Pancreas (tissue), 10 donors: ENCODE results near the gene CCNJL. TPM values are rescaled to one million over a fixed set of nuclear protein-coding genes. Genes with fewer than 3 reads are reported as not detected.

ENCODE experiments used
- ATAC-seq, 4 donors: fragments of 200-7000 bp; cut with Tn5 transposase; one replicate each; pipeline versions ENCODE4 v1.8.0 to v1.9.1; 2020; ENCODE audit warnings: mild to moderate bottlenecking in 4 of 4, moderate library complexity in 4 of 4
- DNase-seq, 6 donors: peaks; one replicate each; pipeline ENCODE4 v3.0.0-alpha.2; 2020
- FAIRE-seq: peaks from 2 replicates; lab custom pipeline; 2012; peaks lifted over from hg19 to GRCh38; lab: Jason Lieb, UNC
- H3K27ac ChIP-seq, 4 donors: fragments of 200-600 bp; sonication (generic); 1 replicate in 3 of 4; 2 replicates in 1 of 4; pipeline versions ENCODE4 v1.5.0 to v1.8.0; 2020
- H3K27me3 ChIP-seq, 4 donors: fragments of 200-600 bp; one replicate each; pipeline ENCODE4 v1.8.0; 2021
- H3K36me3 ChIP-seq, 3 donors: fragments of 200-600 bp; sonication (generic) in 1 of 3; one replicate each; pipeline versions ENCODE4 v1.5.0 to v1.8.0; 2020 to 2021
- H3K4me1 ChIP-seq, 3 donors: fragments of 200-600 bp; one replicate each; pipeline ENCODE4 v1.8.0; 2021
- H3K4me3 ChIP-seq, 4 donors: fragments of 200-600 bp; sonication (generic) in 2 of 4; one replicate each; pipeline versions ENCODE4 v1.5.0 to v1.8.0; 2020 to 2021
- H3K9me3 ChIP-seq, 4 donors: fragments of 200-600 bp; one replicate each; pipeline ENCODE4 v1.8.0; 2021
- CTCF ChIP-seq, 4 donors: fragments of 200-600 bp; sonication (generic) in 3 of 4; IDR thresholded peaks; one replicate each; pipeline versions ENCODE4 v1.5.0 to v1.8.0; 2021; ENCODE audit warnings: antibody characterized with exemption in 4 of 4
- WGBS, 2 donors: extraction: QIAGEN DNeasy Blood & Tissue Kit; methylation state at CpG; one replicate each; pipeline ENCODE4 v1.1.7; 2013; 5-methylcytosine and 5-hydroxymethylcytosine counted together
- intact Hi-C, 3 donors: fragments of 100-400 bp; cut with DNase I; formaldehyde crosslinking; loops; one replicate each; pipeline versions ENCODE4 v1.11.1 to v1.14.2; 2022
- polyA plus RNA-seq, 2 donors: library from polyadenylated mRNA; stranded (reverse); fragments of 200-250 nt; gene quantifications; one replicate each; pipeline ENCODE4 v1.2.3, GENCODE V29; 2013
- total RNA-seq, 6 donors: library from RNA; stranded (reverse); fragmentation: NEBNext Ultra II Directional in 4 of 6; extraction: Animal tissue kit (Norgen Biotek cat#: 25700) in 4 of 6; gene quantifications; one replicate each; pipeline versions ENCODE4 v1.2.1 to v1.2.4, GENCODE V29; 2021 to 2023
- donor health status: healthy with polysubstance abuse.
- donor health status: DM: no; HTN: no; CAD: no; lungs with moderate emphysema.
- donor health status: DM: no; HTN: no; CAD: no.
- donor health status: control.
- donor health status: control.
- donor health status: Bipolar disorder and iron deficiency.
- donor health status: DM: yes; HTN: yes; CAD: no.
- donor health status: DM: no; HTN: no; CAD: no.
- donor health status: DM: no; HTN: no; CAD: no.
- donor health status: DM: yes; HTN: yes; CAD: no.

Gene CCNJL
- total and polyA plus RNA-seq, 8 donors = 0.06 to 0.58 (median 0.14) TPM

- Histone ChIP-seq H3K36me3 (no peaks in the 10 kb centered on the region), H3K4me3 (no peak overlapping the region), H3K9me3 (no peaks in the 10 kb centered on the region), H3K27me3 (no peaks in the 10 kb centered on the region), H3K4me1 (no peaks in the 10 kb centered on the region), H3K27ac (no peak overlapping the region)
- intact Hi-C loops = no loop called here
- DNase-seq (no peak), FAIRE-seq (no peak), ATAC-seq (peak in 3 of 4 donors; percentile 42 to 53 (median 48))
- no peak for TF ChIP-seq CTCF (IDR thresholded peaks at IDR 0.05)
- 50 to 54% methylated on average over 20 to 22 of the region's 22 CpGs for WGBS, 2 donors
Measured at GRCh38 chr5:160260881-160261815, 51.2 kb downstream of the CCNJL start.

GRCh38 chr5:160260006-160260775 lies 52.2 kb downstream of the CCNJL start:
- Histone ChIP-seq H3K4me1 (no peaks in the 10 kb centered on the region), H3K27ac (no peak overlapping the region), H3K4me3 (no peak overlapping the region), H3K36me3 (no peaks in the 10 kb centered on the region), H3K27me3 (no peaks in the 10 kb centered on the region), H3K9me3 (no peaks in the 10 kb centered on the region)
- FAIRE-seq = no peak
- no peak for TF ChIP-seq CTCF (IDR thresholded peaks at IDR 0.05)
- DNase-seq = no peak
- WGBS, 2 donors = 88 to 91% methylated on average over 14 of the region's 14 CpGs
- ATAC-seq = no peak
- intact Hi-C loops = no loop called here

GRCh38 chr5:160259341-160259740 lies 53.0 kb downstream of the CCNJL start:
- intact Hi-C loops = no loop called here
- Histone ChIP-seq H3K27me3 (no peaks in the 10 kb centered on the region), H3K4me1 (no peaks in the 10 kb centered on the region), H3K27ac (no peak overlapping the region), H3K4me3 (no peak overlapping the region), H3K9me3 (no peaks in the 10 kb centered on the region), H3K36me3 (no peaks in the 10 kb centered on the region)
- FAIRE-seq = no peak
- 68 to 84% methylated on average over 7 of the region's 7 CpGs for WGBS, 2 donors
- TF ChIP-seq CTCF (IDR thresholded peaks at IDR 0.05) = no peak
- no peak for DNase-seq
- no peak for ATAC-seq

- Histone ChIP-seq H3K4me3 (no peak overlapping the region), H3K9me3 (no peaks in the 10 kb centered on the region), H3K27me3 (no peaks in the 10 kb centered on the region), H3K36me3 (no peaks in the 10 kb centered on the region), H3K4me1 (no peaks in the 10 kb centered on the region), H3K27ac (no peak overlapping the region)
- DNase-seq (no peak), ATAC-seq (no peak), FAIRE-seq (no peak)
- 85 to 91% methylated on average over 6 of the region's 6 CpGs for WGBS, 2 donors
- intact Hi-C loops = no loop called here
- no peak for TF ChIP-seq CTCF (IDR thresholded peaks at IDR 0.05)
Measured at GRCh38 chr5:160254706-160255105, 57.7 kb downstream of the CCNJL start.
